SK-N-SH treated with all-trans-retinoic acid at 6 μM for 48 hours (cell line): ENCODE results near the gene CD22.

Experiments used
- ATAC-seq: fragments of 200-7000 bp; cut with Tn5 transposase; 3 replicates; pipeline ENCODE4 v1.9.1; 2020; ENCODE audit warnings: mild to moderate bottlenecking, moderate library complexity
- ARNTL ChIP-seq: fragments of 450-650 bp; formaldehyde crosslinking; IDR thresholded peaks from 2 replicates; pipeline ENCODE4 v1.5.0; 2020; ENCODE audit warnings: low read depth, mild to moderate bottlenecking, moderate library complexity, borderline replicate concordance
- BACH2 ChIP-seq: fragments of 250-450 bp; sonication (Bioruptor Pico); IDR thresholded peaks from 2 replicates; pipeline ENCODE4 v1.9.0; 2021; ENCODE audit warnings: mild to moderate bottlenecking, borderline replicate concordance
- CREB5 ChIP-seq: fragments of 250-450 bp; sonication (Bioruptor Pico); IDR thresholded peaks from 2 replicates; pipeline ENCODE4 v1.5.1; 2020; ENCODE audit warnings: low read depth, mild to moderate bottlenecking, moderate library complexity
- CSDC2 ChIP-seq: fragments of 250-450 bp; sonication (Bioruptor Pico); IDR thresholded peaks from 2 replicates; pipeline ENCODE4 v1.5.0; 2020; ENCODE audit warnings: mild to moderate bottlenecking, moderate library complexity
- ESRRG ChIP-seq: fragments of 250-450 bp; sonication (Bioruptor Pico); IDR thresholded peaks from 2 replicates; pipeline ENCODE4 v1.6.1; 2021; ENCODE audit warnings: mild to moderate bottlenecking
- GLIS3 ChIP-seq: fragments of 250-450 bp; sonication (Bioruptor Pico); IDR thresholded peaks from 2 replicates; pipeline ENCODE4 v1.5.0; 2020; ENCODE audit warnings: mild to moderate bottlenecking, moderate library complexity
- ISL1 ChIP-seq: fragments of 250-450 bp; sonication (Bioruptor Pico); IDR thresholded peaks from 2 replicates; pipeline ENCODE4 v2.1.2; 2022; ENCODE audit warnings: mild to moderate bottlenecking, moderate library complexity
- OSR1 ChIP-seq: fragments of 250-450 bp; sonication (Bioruptor Pico); IDR thresholded peaks from 2 replicates; pipeline ENCODE4 v1.8.0; 2022; ENCODE audit warnings: moderate library complexity, mild to moderate bottlenecking, inconsistent platforms
- PATZ1 ChIP-seq: fragments of 250-450 bp; sonication (Bioruptor Pico); IDR thresholded peaks from 2 replicates; pipeline ENCODE4 v1.8.0; 2020; ENCODE audit warnings: mild to moderate bottlenecking, moderate library complexity, borderline replicate concordance
- PPARA ChIP-seq: fragments of 250-450 bp; sonication (Bioruptor Pico); IDR thresholded peaks from 2 replicates; pipeline ENCODE4 v1.5.0; 2020; ENCODE audit warnings: mild to moderate bottlenecking, borderline replicate concordance
- RARB ChIP-seq: fragments of 250-450 bp; sonication (Bioruptor Pico); IDR thresholded peaks from 2 replicates; pipeline ENCODE4 v1.8.0; 2021; ENCODE audit warnings: mild to moderate bottlenecking, moderate library complexity
- SNAI2 ChIP-seq: fragments of 250-450 bp; sonication (Bioruptor Pico); IDR thresholded peaks from 2 replicates; pipeline ENCODE4 v1.5.0; 2020; ENCODE audit warnings: mild to moderate bottlenecking, moderate library complexity
- TCF4 ChIP-seq: fragments of 250-450 bp; sonication (Bioruptor Pico); IDR thresholded peaks from 2 replicates; pipeline ENCODE4 v1.8.0; 2021; ENCODE audit warnings: mild to moderate bottlenecking, moderate library complexity, borderline replicate concordance
- TOX ChIP-seq: fragments of 250-450 bp; sonication (Bioruptor Pico); IDR thresholded peaks from 2 replicates; pipeline ENCODE4 v1.8.0; 2021; ENCODE audit warnings: mild to moderate bottlenecking, moderate library complexity, borderline replicate concordance
- ZC3H10 ChIP-seq: fragments of 250-450 bp; sonication (Bioruptor Pico); IDR thresholded peaks from 2 replicates; pipeline ENCODE4 v1.5.1; 2021; ENCODE audit warnings: mild to moderate bottlenecking, moderate library complexity
- ZFP30 ChIP-seq: fragments of 450-650 bp; formaldehyde crosslinking; IDR thresholded peaks from 2 replicates; pipeline ENCODE4 v1.5.0; 2022; ENCODE audit warnings: mild to moderate bottlenecking, moderate library complexity
- ZNF565 ChIP-seq: fragments of 450-650 bp; formaldehyde crosslinking; conservative IDR thresholded peaks from 2 replicates; pipeline ENCODE4 v1.5.0; 2020; ENCODE audit warnings: low read depth, mild to moderate bottlenecking, moderate library complexity
- ZNF70 ChIP-seq: fragments of 450-650 bp; formaldehyde crosslinking; IDR thresholded peaks from 2 replicates; pipeline ENCODE4 v1.5.0; 2020; ENCODE audit warnings: mild to moderate bottlenecking, moderate library complexity
- ZNF8 ChIP-seq: fragments of 450-650 bp; formaldehyde crosslinking; IDR thresholded peaks from 2 replicates; pipeline ENCODE4 v1.5.0; 2020; ENCODE audit warnings: mild to moderate bottlenecking, moderate library complexity
- TF ChIP-seq, protein P1 (sequence below): fragments of 250-450 bp; sonication (Bioruptor Pico); IDR thresholded peaks from 2 replicates; pipeline ENCODE4 v1.5.1; 2021; ENCODE audit warnings: mild to moderate bottlenecking, moderate library complexity
- TF ChIP-seq, protein P2 (sequence below): fragments of 250-450 bp; sonication (Bioruptor Pico); IDR thresholded peaks from 2 replicates; pipeline ENCODE4 v1.5.0; 2020; ENCODE audit warnings: mild to moderate bottlenecking, moderate library complexity
- TF ChIP-seq, protein P3 (sequence below): fragments of 250-450 bp; sonication (Bioruptor Pico); IDR thresholded peaks from 2 replicates; pipeline ENCODE4 v1.8.0; 2021; ENCODE audit warnings: low read depth, mild to moderate bottlenecking, moderate library complexity, borderline replicate concordance

Gene CD22

GRCh38 chr19:35346193-35347052, 17.4 kb downstream of the CD22 start:
- no peak for TF ChIP-seq ESRRG (CRISPR knock-in tag)
- no peak for TF ChIP-seq PPARA (CRISPR knock-in tag)
- no peak for TF ChIP-seq RARB
- TF ChIP-seq ZC3H10 (CRISPR knock-in tag): no peak
- TF ChIP-seq CREB5 (CRISPR knock-in tag): no peak
- ATAC-seq: no peak

GRCh38 chr19:35347171-35347929, 18.4 kb downstream of the CD22 start, which contains the start of gene FFAR1:
FFAR1 (plus strand) TSS chr19:35347902; CDS start chr19:35351552, 3,650 bp downstream.
- no peak for ATAC-seq
- TF ChIP-seq ZNF565 (no peak), ARNTL (CRISPR knock-in tag) (no peak), PPARA (CRISPR knock-in tag) (no peak), ZFP30 (CRISPR knock-in tag) (no peak), SNAI2 (CRISPR knock-in tag) (no peak), ZNF8 (CRISPR knock-in tag) (no peak), RARB (no peak), GLIS3 (CRISPR knock-in tag) (no peak), ESRRG (CRISPR knock-in tag) (no peak), ZC3H10 (CRISPR knock-in tag) (no peak), TCF4 (CRISPR knock-in tag) (no peak)

DNA sequence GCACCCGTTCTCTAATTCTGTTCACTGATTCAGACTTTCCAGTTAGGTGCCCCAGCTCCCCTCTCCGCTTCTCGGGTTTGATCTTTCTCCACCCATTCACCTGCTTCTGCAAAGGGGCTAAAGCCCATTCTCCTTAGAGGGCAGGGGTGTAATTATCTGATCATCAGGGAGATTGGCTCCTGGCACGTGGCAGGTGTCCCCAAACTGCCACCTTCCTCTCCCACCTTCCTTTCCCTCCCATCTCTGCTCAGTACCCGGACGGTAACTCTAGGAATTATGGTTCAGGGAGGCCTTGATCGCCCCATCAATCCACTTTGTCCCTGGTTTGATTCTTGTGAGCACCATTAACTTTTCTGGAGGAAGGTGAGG, 18.9 kb downstream of the CD22 start:
- no peak for ATAC-seq
- TF ChIP-seq ZFP30 (CRISPR knock-in tag): no peak
- TF ChIP-seq, all 23 proteins: peak for 0

DNA sequence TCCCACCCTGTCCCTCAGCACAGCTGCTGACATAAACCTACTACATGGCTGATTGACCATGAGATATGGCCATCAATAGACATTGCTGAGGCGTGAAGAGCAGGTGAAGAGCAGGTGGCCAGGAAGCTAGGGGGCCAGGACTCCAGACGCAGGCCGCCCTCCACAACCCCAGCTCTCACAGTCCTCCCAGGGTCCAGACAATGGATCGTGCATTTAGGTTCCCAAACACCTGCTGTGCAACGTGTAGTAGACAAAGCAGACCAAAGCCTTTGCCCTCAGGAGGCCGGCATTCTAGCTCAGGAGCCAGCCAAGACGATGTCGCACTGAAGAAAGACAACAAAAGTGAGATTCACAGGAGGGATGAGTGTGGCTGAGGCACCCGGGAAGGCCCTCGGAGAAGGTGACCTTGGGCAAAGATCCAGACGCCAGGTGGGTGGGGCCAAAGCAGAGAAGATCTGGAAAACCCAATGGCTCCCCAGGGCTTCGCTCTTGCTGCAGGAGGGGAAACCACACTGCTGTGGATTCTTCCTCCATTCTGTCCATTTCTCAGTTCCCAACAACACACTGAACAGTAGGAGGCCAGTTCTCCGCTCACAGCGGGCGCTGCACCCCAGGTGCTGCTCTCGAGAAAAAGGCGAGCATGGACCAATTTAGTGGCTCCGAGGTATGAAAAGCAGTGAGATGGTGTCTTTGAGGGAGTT, 20.1 kb downstream of the CD22 start:
- no peak for ATAC-seq
- TF ChIP-seq PPARA (CRISPR knock-in tag): no peak
- TF ChIP-seq, protein P1, sequence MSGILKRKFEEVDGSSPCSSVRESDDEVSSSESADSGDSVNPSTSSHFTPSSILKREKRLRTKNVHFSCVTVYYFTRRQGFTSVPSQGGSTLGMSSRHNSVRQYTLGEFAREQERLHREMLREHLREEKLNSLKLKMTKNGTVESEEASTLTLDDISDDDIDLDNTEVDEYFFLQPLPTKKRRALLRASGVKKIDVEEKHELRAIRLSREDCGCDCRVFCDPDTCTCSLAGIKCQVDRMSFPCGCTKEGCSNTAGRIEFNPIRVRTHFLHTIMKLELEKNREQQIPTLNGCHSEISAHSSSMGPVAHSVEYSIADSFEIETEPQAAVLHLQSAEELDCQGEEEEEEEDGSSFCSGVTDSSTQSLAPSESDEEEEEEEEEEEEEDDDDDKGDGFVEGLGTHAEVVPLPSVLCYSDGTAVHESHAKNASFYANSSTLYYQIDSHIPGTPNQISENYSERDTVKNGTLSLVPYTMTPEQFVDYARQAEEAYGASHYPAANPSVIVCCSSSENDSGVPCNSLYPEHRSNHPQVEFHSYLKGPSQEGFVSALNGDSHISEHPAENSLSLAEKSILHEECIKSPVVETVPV (CRISPR knock-in tag): no peak
- TF ChIP-seq SNAI2 (CRISPR knock-in tag): no peak
- TF ChIP-seq PATZ1 (CRISPR knock-in tag): no peak
- no peak for TF ChIP-seq ISL1 (CRISPR knock-in tag)
- TF ChIP-seq ZNF70 (CRISPR knock-in tag): no peak
- no peak for TF ChIP-seq TOX (CRISPR knock-in tag)
- TF ChIP-seq TCF4 (CRISPR knock-in tag): no peak
- no peak for TF ChIP-seq ZFP30 (CRISPR knock-in tag)
- TF ChIP-seq, protein P2, sequence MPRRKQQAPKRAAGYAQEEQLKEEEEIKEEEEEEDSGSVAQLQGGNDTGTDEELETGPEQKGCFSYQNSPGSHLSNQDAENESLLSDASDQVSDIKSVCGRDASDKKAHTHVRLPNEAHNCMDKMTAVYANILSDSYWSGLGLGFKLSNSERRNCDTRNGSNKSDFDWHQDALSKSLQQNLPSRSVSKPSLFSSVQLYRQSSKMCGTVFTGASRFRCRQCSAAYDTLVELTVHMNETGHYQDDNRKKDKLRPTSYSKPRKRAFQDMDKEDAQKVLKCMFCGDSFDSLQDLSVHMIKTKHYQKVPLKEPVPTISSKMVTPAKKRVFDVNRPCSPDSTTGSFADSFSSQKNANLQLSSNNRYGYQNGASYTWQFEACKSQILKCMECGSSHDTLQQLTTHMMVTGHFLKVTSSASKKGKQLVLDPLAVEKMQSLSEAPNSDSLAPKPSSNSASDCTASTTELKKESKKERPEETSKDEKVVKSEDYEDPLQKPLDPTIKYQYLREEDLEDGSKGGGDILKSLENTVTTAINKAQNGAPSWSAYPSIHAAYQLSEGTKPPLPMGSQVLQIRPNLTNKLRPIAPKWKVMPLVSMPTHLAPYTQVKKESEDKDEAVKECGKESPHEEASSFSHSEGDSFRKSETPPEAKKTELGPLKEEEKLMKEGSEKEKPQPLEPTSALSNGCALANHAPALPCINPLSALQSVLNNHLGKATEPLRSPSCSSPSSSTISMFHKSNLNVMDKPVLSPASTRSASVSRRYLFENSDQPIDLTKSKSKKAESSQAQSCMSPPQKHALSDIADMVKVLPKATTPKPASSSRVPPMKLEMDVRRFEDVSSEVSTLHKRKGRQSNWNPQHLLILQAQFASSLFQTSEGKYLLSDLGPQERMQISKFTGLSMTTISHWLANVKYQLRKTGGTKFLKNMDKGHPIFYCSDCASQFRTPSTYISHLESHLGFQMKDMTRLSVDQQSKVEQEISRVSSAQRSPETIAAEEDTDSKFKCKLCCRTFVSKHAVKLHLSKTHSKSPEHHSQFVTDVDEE (CRISPR knock-in tag): no peak
- no peak for TF ChIP-seq ESRRG (CRISPR knock-in tag)
- TF ChIP-seq CREB5 (CRISPR knock-in tag): no peak
- no peak for TF ChIP-seq GLIS3 (CRISPR knock-in tag)
- TF ChIP-seq, protein P3, sequence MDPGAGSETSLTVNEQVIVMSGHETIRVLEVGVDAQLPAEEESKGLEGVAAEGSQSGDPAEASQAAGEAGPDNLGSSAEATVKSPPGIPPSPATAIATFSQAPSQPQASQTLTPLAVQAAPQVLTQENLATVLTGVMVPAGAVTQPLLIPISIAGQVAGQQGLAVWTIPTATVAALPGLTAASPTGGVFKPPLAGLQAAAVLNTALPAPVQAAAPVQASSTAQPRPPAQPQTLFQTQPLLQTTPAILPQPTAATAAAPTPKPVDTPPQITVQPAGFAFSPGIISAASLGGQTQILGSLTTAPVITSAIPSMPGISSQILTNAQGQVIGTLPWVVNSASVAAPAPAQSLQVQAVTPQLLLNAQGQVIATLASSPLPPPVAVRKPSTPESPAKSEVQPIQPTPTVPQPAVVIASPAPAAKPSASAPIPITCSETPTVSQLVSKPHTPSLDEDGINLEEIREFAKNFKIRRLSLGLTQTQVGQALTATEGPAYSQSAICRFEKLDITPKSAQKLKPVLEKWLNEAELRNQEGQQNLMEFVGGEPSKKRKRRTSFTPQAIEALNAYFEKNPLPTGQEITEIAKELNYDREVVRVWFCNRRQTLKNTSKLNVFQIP (CRISPR knock-in tag): no peak
- TF ChIP-seq CSDC2: no peak
- TF ChIP-seq RARB: no peak
- TF ChIP-seq BACH2 (CRISPR knock-in tag): no peak
- no peak for TF ChIP-seq OSR1 (CRISPR knock-in tag)
- no peak for TF ChIP-seq ZC3H10 (CRISPR knock-in tag)
